ENCODE results near the gene SORBS2. TPM values are rescaled to one million over a fixed set of nuclear protein-coding genes. Genes with fewer than 3 reads are reported as not detected.

Gene SORBS2
- total RNA-seq, 1 donor from 2014 or later: 18.8 TPM

GRCh38 chr4:185702147-185702663 lies 109.8 kb downstream of the SORBS2 start:
- H3K4me3 ChIP-seq (ENCODE audit: low read depth, low read length): no peak overlapping the region
- H3K36me3 ChIP-seq (ENCODE audit: control insufficient read depth, insufficient read depth, low read length): no peaks in the 10 kb centered on the region
- no peak for DNase-seq (ENCODE audit: low read depth)
- H3K27me3 ChIP-seq (ENCODE audit: control insufficient read depth, insufficient read depth, low read length): no peaks in the 10 kb centered on the region
- TF ChIP-seq, protein P1, sequence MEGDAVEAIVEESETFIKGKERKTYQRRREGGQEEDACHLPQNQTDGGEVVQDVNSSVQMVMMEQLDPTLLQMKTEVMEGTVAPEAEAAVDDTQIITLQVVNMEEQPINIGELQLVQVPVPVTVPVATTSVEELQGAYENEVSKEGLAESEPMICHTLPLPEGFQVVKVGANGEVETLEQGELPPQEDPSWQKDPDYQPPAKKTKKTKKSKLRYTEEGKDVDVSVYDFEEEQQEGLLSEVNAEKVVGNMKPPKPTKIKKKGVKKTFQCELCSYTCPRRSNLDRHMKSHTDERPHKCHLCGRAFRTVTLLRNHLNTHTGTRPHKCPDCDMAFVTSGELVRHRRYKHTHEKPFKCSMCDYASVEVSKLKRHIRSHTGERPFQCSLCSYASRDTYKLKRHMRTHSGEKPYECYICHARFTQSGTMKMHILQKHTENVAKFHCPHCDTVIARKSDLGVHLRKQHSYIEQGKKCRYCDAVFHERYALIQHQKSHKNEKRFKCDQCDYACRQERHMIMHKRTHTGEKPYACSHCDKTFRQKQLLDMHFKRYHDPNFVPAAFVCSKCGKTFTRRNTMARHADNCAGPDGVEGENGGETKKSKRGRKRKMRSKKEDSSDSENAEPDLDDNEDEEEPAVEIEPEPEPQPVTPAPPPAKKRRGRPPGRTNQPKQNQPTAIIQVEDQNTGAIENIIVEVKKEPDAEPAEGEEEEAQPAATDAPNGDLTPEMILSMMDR (IDR thresholded peaks at IDR 0.05; ENCODE audit: insufficient read depth, low read length, poor library complexity, severe bottlenecking): no peak

- no peaks in the 10 kb centered on the region for H3K27me3 ChIP-seq (ENCODE audit: control insufficient read depth, insufficient read depth, low read length)
- TF ChIP-seq, protein P1 (IDR thresholded peaks at IDR 0.05; ENCODE audit: insufficient read depth, low read length, poor library complexity, severe bottlenecking): no peak
Measured at GRCh38 chr4:185700630-185701029, 111.4 kb downstream of the SORBS2 start.

DNA sequence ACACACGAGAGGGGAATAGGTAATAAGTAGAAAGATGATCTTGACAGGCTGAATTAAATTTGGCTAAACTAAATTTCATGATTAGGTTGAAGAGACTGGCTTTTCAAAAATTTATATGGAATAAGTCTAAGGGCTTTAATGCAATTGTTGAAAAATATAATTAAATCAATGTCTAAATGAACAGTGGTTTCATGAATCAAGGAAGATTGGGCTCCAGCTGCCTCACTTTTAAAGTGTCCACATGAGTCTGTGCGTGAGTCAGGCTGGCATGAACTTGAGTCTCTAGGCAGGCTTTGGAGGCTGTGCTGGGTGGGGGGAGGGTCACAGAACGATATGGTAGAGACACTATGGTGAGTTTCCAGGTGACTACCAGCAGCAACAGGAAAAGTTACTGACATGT lies 111.9 kb downstream of the SORBS2 start:
- Histone ChIP-seq H3K36me3 (ENCODE audit: control insufficient read depth, insufficient read depth, low read length) (no peaks in the 10 kb centered on the region), H3K27me3 (ENCODE audit: control insufficient read depth, insufficient read depth, low read length) (no peaks in the 10 kb centered on the region), H3K4me3 (ENCODE audit: low read depth, low read length) (no peak overlapping the region)
- no peak for DNase-seq (ENCODE audit: low read depth)
- TF ChIP-seq, protein P1 (IDR thresholded peaks at IDR 0.05; ENCODE audit: insufficient read depth, low read length, poor library complexity, severe bottlenecking): no peak

More at GRCh38 chr4:185700630-185701029, 111.4 kb downstream of the SORBS2 start:
- DNase-seq (ENCODE audit: low read depth): no peak
- H3K36me3 ChIP-seq (ENCODE audit: control insufficient read depth, insufficient read depth, low read length): no peaks in the 10 kb centered on the region
- no peak overlapping the region for H3K4me3 ChIP-seq (ENCODE audit: low read depth, low read length)

DNA sequence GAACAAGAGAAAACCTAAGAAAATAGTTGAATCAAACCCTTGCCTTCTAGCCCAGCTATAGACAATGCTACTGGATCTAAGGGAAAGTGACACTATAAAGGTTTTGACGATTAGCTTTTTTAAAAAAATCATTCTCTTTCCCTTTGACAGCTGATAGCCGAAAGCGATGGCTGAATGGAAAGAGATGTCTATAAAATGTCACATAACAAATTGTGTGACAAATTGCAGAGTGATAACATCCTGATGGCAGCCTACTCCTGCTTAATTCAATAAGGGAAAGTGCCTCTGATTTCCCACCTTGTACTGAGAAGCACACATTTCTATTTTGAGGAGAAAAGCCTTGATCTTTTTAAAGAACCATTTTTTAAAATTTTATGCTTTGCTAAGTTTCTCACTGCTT lies 114.5 kb downstream of the SORBS2 start:
- no peaks in the 10 kb centered on the region for H3K36me3 ChIP-seq (ENCODE audit: control insufficient read depth, insufficient read depth, low read length)
- DNase-seq (ENCODE audit: low read depth): no peak
- TF ChIP-seq, protein P1 (IDR thresholded peaks at IDR 0.05; ENCODE audit: insufficient read depth, low read length, poor library complexity, severe bottlenecking): no peak
- H3K4me3 ChIP-seq (ENCODE audit: low read depth, low read length): no peak overlapping the region
- H3K27me3 ChIP-seq (ENCODE audit: control insufficient read depth, insufficient read depth, low read length): no peaks in the 10 kb centered on the region

GRCh38 chr4:185695743-185696142 lies 116.3 kb downstream of the SORBS2 start:
- TF ChIP-seq, protein P1 (IDR thresholded peaks at IDR 0.05; ENCODE audit: insufficient read depth, low read length, poor library complexity, severe bottlenecking): no peak
- DNase-seq (ENCODE audit: low read depth): no peak
- H3K36me3 ChIP-seq (ENCODE audit: control insufficient read depth, insufficient read depth, low read length): no peaks in the 10 kb centered on the region
- no peak overlapping the region for H3K4me3 ChIP-seq (ENCODE audit: low read depth, low read length)
- no peaks in the 10 kb centered on the region for H3K27me3 ChIP-seq (ENCODE audit: control insufficient read depth, insufficient read depth, low read length)

DNA sequence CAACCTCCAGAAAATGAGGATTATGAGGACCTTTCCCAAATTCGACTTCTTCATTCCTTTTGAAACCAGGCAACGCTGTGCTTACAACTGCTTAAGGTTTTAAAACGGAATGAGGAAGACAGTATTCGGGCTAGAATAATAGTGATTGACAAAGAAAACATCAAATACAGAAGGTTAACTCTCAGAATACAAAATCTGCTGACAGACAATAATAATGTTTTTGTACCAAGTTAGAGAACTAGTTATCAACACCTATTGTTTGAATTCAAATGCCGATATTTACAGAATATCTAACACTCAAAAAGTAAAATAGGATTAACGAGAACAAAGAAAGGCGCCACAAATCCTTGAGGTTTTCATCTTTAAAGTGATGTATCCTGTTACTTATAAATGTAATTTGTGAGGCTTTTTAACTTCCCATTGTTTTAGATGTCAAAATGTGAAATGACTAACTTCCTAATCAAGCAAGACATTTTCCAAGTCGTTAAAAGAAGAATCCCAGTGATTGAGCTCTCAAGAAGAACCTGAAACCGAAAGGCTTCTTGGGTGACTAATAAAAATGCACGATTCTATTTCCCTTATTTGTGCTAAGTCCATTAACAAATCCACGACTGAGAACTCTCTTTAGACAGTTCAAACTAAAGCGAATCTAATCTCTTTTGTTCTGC lies 118.3 kb downstream of the SORBS2 start:
- H3K27me3 ChIP-seq (ENCODE audit: control insufficient read depth, insufficient read depth, low read length): no peaks in the 10 kb centered on the region
- no peak for DNase-seq (ENCODE audit: low read depth)
- H3K4me3 ChIP-seq (ENCODE audit: low read depth, low read length): no peak overlapping the region
- TF ChIP-seq, protein P1 (IDR thresholded peaks at IDR 0.05; ENCODE audit: insufficient read depth, low read length, poor library complexity, severe bottlenecking): no peak
- H3K36me3 ChIP-seq (ENCODE audit: control insufficient read depth, insufficient read depth, low read length): no peaks in the 10 kb centered on the region
